CD4-positive, alpha-beta T cell (primary cell): Measurements from ENCODE around the gene ZNF132. TPM values are rescaled to one million over a fixed set of nuclear protein-coding genes. Genes with fewer than 3 reads are reported as not detected.
A peak's percentile ranks its signal among the peaks of the same experiment; 100 is the strongest.

Experiments
- ATAC-seq: fragments of 200-7000 bp; cut with Tn5 transposase; one replicate; pipeline ENCODE4 v1.10.0; 2022; ENCODE audit warnings: mild to moderate bottlenecking; ENCODE audit not compliant: poor library complexity
- CTCF ChIA-PET: fragments of 350-600 bp; sonication (Branson Sonifier 250); formaldehyde crosslinking; loops from one replicate; lab custom pipeline; 2021; ENCODE audit warnings: antibody characterized with exemption, inconsistent platforms; lab: Charles Lee
- POLR2A ChIA-PET: fragments of 350-600 bp; sonication (Branson Sonifier 250); formaldehyde crosslinking; loops from one replicate; lab custom pipeline; 2021; ENCODE audit warnings: antibody characterized with exemption, inconsistent platforms; lab: Charles Lee
- DNase-seq, 14 experiments: peaks; one replicate each; pipeline ENCODE4 v3.0.0-alpha.2; 2013 to 2020; ENCODE audit warnings: mixed read lengths in 2 of 14
- H3K27ac ChIP-seq, 2 donors: one replicate each; pipeline versions ENCODE4 v1.5.1 to v1.7.0; 2013; ENCODE audit warnings: low read length in 2 of 2, low read depth in 1 of 2, mild to moderate bottlenecking in 1 of 2
- H3K27me3 ChIP-seq, 2 experiments: 1 replicate in 1 of 2; 2 replicates in 1 of 2; pipeline versions ENCODE4 v1.6.1 to v1.7.0; 2013; ENCODE audit warnings: low read length in 2 of 2, control low read depth in 1 of 2, mild to moderate bottlenecking in 1 of 2, moderate library complexity in 1 of 2; ENCODE audit not compliant: insufficient read depth in 2 of 2, control insufficient read depth in 1 of 2
- H3K36me3 ChIP-seq: one replicate; pipeline ENCODE4 v1.6.1; 2013; ENCODE audit warnings: low read length, control low read depth; ENCODE audit not compliant: insufficient read depth
- H3K4me1 ChIP-seq: one replicate; pipeline ENCODE4 v1.6.1; 2013; ENCODE audit warnings: low read length, control low read depth; ENCODE audit not compliant: insufficient read depth
- H3K4me3 ChIP-seq: one replicate; pipeline ENCODE4 v1.5.1; 2013; ENCODE audit warnings: mild to moderate bottlenecking, low read length, moderate library complexity
- H3K9me3 ChIP-seq, 2 experiments: 1 replicate in 1 of 2; 2 replicates in 1 of 2; pipeline versions ENCODE4 v1.6.1 to v1.7.0; 2013; ENCODE audit warnings: low read length in 2 of 2, mild to moderate bottlenecking in 2 of 2, control low read depth in 1 of 2, moderate library complexity in 1 of 2; ENCODE audit not compliant: control insufficient read depth in 1 of 2, insufficient read depth in 1 of 2
- H3K27ac Mint-ChIP-seq: one replicate; pipeline ENCODE4 v1.8.0; 2020; ENCODE audit warnings: mixed read lengths
- H3K27me3 Mint-ChIP-seq: one replicate; pipeline ENCODE4 v1.8.0; 2021; ENCODE audit warnings: mixed read lengths
- H3K36me3 Mint-ChIP-seq: one replicate; pipeline ENCODE4 v1.8.0; 2021; ENCODE audit warnings: low read depth, mixed read lengths
- H3K4me1 Mint-ChIP-seq: one replicate; pipeline ENCODE4 v1.8.0; 2021; ENCODE audit warnings: low read depth, mixed read lengths
- H3K4me3 Mint-ChIP-seq: one replicate; pipeline ENCODE4 v1.8.0; 2020; ENCODE audit warnings: mild to moderate bottlenecking, mixed read lengths
- H3K9me3 Mint-ChIP-seq: one replicate; pipeline ENCODE4 v1.8.0; 2020; ENCODE audit warnings: mixed read lengths
- CTCF ChIP-seq: fragments of 200-600 bp; IDR thresholded peaks from one replicate; pipeline ENCODE4 v1.8.0; 2022; ENCODE audit warnings: antibody characterized with exemption, mild to moderate bottlenecking
- intact Hi-C, 2 experiments: fragments of 100-400 bp; cut with DNase I in 1 of 2; cut with micrococcal nuclease in 1 of 2; formaldehyde crosslinking; loops; one replicate each; pipeline versions ENCODE4 v1.15.1 to v1.9.0; 2023 to 2025; cut with DNase I, micrococcal nuclease
- total RNA-seq, 174 experiments: library from RNA in 2 of 174; stranded (reverse) in 2 of 174; gene quantifications; one replicate each; pipeline ENCODE4 v1.2.3 and lab custom pipeline; 2021 to 2026

Gene ZNF132
- total RNA-seq, 2 experiments from 2014 or later = 1.0 to 1.4 TPM

- Histone ChIP-seq H3K27ac (peak overlapping the region; percentile 70 to 77), H3K4me1 (peaks cover 27% of the 10 kb centered on the region), H3K9me3 (no peaks in the 10 kb centered on the region), H3K36me3 (no peaks in the 10 kb centered on the region), H3K4me3 (peak overlapping the region; percentile 92), H3K27me3 (no peaks in the 10 kb centered on the region)
- ChIA-PET CTCF (interaction anchor here (0.7 to 1.3 kb wide), 4 partner anchors 31 to 172 kb away, joined by 3 to 6 read pairs (median 3); partner anchors contain the start of gene ZNF132), POLR2A (interaction anchor here (0.5 to 1.8 kb wide), 15 partner anchors 9 to 702 kb away, joined by 3 to 15 read pairs (median 5); partner anchors contain the start of genes ERVK3-1, RPS5, TRIM28 and ZBTB45)
- Mint-ChIP-seq H3K27me3 (no peaks in the 10 kb centered on the region), H3K4me3 (peak overlapping the region; percentile 99), H3K27ac (peak overlapping the region; percentile 94), H3K36me3 (peaks cover 19% of the 10 kb centered on the region), H3K4me1 (peaks cover 39% of the 10 kb centered on the region), H3K9me3 (no peaks in the 10 kb centered on the region)
- intact Hi-C loops = loop anchor here (2.0 to 5.0 kb wide), 4 partner anchors 32 to 68 kb away; partner anchors contain the start of genes ZNF132 (in 2 of the 2), ZNF324B (in 1 of the 2) and ZNF446 (in 1 of the 2)
- TF ChIP-seq CTCF = no peak
- peak in 1 of 14 experiments; percentile 40 for DNase-seq
- no peak for ATAC-seq
Observed at GRCh38 chr19:58409010-58409790, 30.8 kb downstream of the ZNF132 start.

DNA sequence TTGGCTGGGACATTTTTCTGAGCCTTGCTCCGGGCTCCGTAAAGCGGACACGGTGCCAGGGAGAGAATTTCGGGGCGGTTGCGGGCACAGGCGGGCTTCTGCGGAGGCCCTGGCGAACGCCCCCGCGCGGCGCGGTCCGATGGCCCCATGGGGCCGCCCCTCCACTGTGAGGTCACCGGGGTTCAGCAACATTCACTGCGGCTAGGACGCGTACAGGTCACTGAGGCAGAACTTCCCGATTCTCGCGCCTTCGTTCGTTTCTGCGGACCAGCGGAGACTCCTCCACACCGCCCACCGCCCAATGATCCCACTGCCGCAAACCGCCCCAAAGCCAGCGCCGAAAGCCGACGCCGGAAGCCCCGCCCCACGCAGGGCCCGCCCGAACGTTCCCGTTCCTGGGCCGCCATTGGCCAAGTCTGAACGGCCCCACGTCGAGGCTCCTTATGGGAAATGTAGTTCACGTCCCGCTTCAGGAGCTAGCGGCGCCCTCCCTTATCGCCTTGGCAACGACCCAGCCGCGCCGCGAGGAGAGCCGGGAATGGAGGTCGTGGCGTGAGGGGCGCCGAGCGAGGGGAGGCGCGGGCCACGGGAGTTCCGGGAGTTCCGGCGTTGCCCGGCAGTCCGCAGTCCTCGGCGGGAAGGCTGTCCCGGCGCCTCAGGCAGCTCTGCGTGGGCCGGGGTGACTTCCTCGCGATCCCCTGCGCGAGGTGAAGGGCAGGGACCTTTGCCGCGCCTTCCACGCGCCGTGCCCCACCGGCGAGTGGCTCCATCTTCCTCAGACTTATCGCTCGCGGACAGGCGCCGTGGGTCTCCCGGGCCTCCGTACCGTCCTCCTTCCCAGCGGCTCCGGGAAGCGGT lies 31.6 kb downstream of the ZNF132 start, which contains the start of gene ZNF584:
Gene ZNF584, plus strand, starts transcription at position 498 of the 858 bp plus-strand sequence. CDS start 499 bp downstream, outside the sequence.
- Mint-ChIP-seq H3K9me3 (no peaks in the 10 kb centered on the region), H3K4me1 (peaks cover 39% of the 10 kb centered on the region), H3K4me3 (peak within 1 kb of the TSS; percentile 99), H3K27me3 (no peaks in the 10 kb centered on the region), H3K27ac (peak within 1 kb of the TSS; percentile 94), H3K36me3 (peaks cover 19% of the 10 kb centered on the region)
- POLR2A ChIA-PET = interaction anchor here (0.6 to 1.8 kb wide), 14 partner anchors 10 to 225 kb away, joined by 3 to 15 read pairs (median 4); partner anchors contain the start of genes ERVK3-1, RPS5, TRIM28 and ZBTB45
- no peaks in the 10 kb centered on the region for H3K27me3 ChIP-seq
- H3K9me3 ChIP-seq = no peaks in the 10 kb centered on the region
- CTCF ChIA-PET = interaction anchor here (0.7 to 1.3 kb wide), 4 partner anchors 32 to 173 kb away, joined by 3 to 6 read pairs (median 3); partner anchors contain the start of gene ZNF132
- peak; percentile 98 for ATAC-seq
- peaks cover 27% of the 10 kb centered on the region for H3K4me1 ChIP-seq
- DNase-seq = peak; percentile 85 to 96 (median 92)
- intact Hi-C loops = loop anchor here (1.0 to 5.0 kb wide), 7 partner anchors 21 to 68 kb away; partner anchors contain the start of genes ZNF132 (in 2 of the 2), ZNF324B (in 2 of the 2), RPS5 (in 1 of the 2) and ZNF446 (in 1 of the 2)
- H3K4me3 ChIP-seq = peak within 1 kb of the TSS; percentile 92
- peak within 1 kb of the TSS; percentile 70 to 77 for H3K27ac ChIP-seq
- TF ChIP-seq CTCF = no peak
- H3K36me3 ChIP-seq = no peaks in the 10 kb centered on the region
